Stimulated activated CD4-positive, alpha-beta T cell treated with anti-CD3 and anti-CD28 coated beads, Interleukin-4, amount 100 ng/mL, for 4 hours (primary cell): ENCODE results near the gene ERICH4.
"Not testable (repeated sequence)": the region's sequence is repeated elsewhere in the genome, so short reads cannot be mapped to it uniquely, and the experiment has no call there.

Source experiments
- DNase-seq, 2 experiments: peaks; one replicate each; pipeline ENCODE4 v3.0.0-alpha.2; 2020

ERICH4 gene, protein sequence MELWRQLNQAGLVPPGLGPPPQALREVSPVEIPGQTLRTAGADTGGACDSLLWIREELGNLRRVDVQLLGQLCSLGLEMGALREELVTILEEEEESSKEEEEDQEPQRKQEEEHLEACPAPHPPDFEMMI

DNA sequence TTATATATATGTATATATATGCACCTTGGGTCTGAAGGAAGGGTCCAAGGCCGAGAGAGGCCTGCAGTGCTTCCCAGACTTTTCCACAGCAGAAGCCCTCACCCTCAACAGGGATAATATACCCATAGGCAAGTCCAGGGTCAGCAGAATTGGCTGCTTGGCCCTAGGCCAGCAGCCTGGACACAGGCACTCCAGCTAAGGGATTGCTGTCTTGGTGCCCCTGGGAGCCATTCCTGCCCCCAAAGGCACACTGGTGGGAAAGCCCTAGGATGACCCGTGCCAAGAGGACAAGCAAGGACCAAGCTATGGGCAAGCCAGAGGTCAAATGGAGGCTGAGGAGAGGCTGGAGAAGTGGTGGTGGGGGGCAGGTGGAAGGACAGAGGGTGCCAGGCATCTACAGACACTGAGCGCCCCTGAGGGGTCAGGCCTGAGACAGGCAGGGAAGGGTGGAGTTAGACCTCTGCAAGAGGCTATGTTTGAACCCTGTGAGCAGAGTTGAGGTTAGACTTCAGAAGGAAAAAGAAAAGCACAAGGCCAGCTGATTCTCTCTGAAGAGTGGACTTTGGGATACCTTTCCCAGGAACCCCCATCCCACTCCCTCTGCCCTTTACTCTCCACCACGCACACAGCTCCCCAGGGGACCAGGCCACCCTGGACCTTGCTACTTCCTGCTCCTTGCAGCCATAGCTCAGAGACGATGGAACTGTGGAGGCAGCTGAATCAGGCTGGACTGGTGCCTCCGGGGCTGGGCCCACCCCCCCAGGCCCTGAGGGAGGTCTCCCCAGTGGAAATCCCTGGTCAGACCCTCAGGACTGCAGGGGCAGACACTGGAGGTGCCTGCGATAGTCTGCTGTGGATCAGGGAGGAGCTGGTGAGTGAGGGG, at the start of gene ERICH4:
Gene ERICH4 (plus strand): TSS at position 684 of the 883 bp plus-strand sequence. CDS start 14 bp downstream, at position 698.
- DNase-seq = no peak

DNA sequence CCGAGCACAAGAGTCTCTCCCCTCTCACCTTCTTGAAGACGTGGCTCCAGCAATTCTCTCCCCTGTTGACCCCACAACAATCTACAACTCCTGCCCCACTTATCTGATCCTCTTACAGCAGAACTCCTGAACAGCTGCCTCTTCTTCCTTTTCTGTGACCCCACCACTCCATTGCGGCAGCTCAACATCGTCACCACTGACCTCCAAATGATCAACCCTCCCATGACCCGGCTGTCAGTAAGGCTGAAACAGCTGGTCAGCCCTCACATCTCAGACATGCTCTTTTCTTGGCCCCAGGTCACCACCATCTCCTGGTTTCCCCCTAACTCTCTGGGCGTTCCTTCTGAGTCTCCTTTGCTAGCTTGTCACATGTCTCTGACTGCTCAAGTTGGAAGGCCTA, 47.6 kb upstream of the ERICH4 start:
- no peak for DNase-seq

DNA sequence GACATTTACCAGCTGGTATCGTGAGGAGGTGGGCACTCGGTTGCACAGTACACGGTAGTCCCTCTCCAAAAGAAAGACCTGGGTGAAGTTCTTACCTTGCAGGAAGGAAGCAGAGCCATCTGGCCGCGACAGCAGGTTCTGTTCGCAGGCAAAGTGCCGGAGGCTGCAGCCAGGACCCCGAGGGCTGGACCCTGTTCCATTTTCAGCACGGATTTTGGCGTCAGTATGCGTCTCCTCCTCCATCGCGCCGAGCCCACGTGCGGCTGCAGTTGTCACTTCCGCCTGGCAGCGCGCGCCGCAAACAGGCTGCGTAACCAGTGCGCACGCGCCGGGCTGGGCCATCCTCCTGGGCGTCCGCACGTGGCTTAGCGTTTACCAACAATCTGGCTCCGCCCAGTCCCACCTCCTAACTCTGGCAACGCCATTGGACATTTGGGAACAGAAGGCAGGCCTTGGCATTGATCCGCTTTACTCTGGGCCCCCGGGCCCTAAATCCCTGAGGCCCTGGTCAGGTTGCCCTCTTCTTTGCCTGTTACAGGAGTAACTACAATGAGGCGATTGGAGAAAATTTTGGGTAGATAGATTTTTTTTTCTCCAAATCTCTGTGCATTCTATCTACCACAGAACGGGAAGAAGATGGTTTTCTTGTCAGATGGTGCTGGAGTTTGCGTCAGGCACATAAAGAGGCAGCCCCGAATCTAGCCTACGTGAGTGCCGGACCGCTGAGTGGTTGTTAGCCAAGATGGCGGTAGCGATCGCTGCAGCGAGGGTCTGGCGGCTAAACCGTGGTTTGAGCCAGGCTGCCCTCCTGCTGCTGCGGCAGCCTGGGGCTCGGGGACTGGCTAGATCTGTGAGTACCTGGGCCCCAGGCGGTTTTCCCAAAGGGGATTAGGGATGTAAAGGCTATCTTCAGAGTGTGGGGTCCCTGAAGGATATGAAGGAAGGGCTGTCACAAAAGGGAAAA, 45.6 kb upstream of the ERICH4 start, which contains the start of the genes BCKDHA and EXOSC5:
Gene BCKDHA (plus strand): TSS at position 733 of the 964 bp plus-strand sequence. CDS start 10 bp downstream, at position 743.
Gene EXOSC5 (minus strand): TSS at position 274 of the 964 bp plus-strand sequence. CDS start 31 bp downstream, at position 243.
- peak; percentile 97 to 100 for DNase-seq

DNA sequence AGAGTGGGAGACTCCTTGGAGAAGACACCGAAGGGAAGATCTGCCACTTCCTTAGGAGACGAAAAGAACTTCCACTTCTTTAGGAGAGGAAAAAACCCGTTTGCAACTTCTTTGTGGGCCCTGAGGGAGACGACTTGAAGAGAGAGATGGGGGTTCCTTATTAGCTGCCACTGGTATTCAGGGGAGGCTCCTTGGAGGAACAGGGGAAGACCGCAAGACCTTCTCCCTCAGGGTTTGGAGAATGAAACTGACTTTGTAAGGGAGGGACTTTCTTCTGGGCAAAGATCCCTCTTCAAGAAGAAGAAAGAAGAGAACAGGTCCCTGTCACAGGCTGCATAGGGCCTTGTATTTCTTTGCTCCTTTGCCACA, 44.9 kb upstream of the ERICH4 start:
- DNase-seq = no peak

DNA sequence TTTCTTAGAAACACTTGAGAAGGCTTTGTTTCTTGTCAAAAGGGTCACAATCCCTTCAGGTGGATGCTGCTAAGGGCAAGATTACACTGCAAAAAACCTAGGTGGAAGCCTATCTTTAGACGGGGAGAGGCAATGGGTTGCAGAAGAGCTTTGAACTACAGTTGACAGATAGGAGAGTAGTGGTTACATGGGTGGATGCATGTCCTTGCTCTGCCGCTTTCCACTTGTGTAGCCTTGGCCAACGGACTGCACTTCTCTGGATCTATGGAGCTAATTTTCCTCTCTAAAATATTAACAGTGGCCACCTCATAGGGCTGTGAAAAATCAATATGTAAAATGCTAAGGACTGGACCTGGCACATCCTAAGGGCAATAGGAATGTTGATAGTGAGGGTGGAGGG, 44.4 kb upstream of the ERICH4 start:
- no peak for DNase-seq

DNA sequence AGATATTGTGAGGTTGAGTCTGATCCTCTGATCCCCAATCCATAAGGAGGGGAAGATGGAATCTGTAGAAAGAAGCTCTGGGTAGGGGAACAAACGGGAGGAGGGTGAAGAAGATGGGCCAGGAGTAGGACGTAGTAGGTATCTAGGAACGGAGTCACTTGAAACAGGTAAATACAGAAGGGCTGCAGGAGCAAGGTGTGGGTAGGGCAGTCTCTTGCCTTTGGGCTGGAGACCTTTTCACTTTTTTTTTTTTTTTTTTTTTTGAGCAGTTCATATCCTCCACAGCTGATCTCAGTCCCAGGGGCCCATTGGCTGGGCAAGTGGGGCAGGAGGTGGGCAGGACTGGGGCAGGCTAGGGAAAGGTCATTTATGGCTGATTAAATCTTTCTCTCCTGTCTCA, 43.9 kb upstream of the ERICH4 start:
- no peak for DNase-seq

DNA sequence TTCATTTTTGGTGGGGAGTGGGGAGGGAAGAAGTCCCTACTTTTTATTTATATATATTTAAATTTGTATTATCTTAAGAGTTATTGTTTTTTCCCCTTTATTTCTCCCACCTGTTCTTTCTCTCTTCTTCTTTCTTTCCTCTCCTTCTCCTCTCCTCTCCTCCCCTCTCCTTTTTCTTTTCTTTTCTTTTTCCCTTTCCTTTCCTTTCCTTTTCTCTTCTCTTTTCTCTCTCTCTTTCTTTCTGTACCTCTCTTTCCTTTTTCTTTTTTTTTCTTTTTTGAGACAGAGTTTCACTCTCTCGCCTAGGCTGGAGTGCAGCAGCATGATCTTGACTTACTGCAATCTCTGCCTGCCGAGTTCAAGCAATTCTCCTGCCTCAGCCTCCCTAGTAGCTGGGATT, 43.4 kb upstream of the ERICH4 start:
- DNase-seq = no peak

DNA sequence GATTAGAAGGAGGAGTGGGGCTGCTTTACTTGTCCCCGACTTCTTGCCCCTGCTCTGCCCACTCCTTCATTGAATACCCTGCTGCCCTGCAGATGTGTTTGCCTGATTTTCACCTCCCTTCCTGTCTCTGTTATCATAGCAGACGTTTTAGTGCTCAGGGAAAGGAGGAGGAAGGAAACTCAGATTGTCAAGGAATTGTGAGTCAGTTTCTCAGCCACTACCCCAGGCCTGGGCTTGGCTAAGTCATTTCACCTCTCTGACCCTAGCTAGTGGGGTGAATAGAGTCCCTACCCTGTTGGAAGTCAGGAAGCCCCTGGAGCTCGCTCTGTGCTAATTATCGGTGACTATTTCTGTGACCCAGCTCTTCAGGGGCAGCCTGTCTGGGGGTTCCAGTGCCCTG, 41.5 kb upstream of the ERICH4 start:
- DNase-seq = no peak

DNA sequence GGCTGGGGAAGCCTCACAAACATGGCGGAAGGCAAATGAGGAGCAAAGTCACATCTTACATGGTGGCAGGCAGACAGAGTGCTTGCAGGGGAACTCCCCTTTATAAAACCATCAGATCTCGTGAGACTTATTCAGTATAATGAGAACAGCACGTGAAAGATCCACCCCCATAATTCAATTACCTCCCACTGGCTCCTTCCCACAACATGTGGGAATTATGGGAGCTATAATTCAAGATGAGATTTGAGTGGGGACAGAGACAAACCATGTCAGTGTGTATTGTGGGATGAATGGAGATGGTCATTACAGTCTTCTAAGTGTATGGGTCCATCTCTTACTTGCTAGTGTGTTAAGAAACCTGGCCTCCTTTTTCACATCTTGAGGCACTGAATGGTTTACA, 40.9 kb upstream of the ERICH4 start:
- no peak for DNase-seq

DNA sequence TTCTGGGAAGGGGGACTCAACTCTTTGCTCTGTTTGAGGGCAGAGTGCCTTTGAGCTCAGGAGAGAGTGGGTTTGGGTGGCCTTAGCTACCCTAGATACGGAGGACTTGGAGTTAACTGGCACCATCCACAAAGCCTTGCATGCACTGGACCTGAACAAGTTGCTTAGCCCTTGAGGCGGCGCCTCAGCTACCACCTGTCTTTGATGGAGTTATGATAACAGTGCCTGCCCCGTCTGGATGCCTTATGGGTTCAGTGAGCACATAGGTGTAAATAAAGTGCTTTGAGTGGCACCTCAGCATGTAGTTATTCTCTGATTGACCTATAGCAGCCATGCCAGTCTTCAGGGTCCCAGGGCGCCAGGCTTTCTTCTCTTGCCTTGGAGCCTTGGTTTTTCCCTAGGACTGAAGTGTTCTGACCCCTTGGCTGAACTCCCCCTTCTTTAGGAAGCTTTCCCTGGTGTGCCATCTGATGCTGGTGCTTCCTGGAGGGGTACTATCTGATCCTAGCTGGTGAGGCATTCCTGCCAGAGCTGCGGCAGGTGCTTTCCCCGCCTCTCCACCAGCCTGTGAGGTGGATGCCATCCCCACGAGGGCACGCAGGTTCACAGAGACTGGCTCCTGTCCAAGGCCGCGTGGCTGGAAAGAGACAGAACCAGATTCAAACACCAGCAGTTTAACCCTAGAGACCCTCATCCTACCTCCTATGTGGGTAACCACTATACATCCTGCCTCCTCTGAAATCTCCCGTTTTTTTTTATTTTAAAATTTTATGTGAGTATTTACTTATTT, 39.6 kb upstream of the ERICH4 start:
- DNase-seq = no peak

DNA sequence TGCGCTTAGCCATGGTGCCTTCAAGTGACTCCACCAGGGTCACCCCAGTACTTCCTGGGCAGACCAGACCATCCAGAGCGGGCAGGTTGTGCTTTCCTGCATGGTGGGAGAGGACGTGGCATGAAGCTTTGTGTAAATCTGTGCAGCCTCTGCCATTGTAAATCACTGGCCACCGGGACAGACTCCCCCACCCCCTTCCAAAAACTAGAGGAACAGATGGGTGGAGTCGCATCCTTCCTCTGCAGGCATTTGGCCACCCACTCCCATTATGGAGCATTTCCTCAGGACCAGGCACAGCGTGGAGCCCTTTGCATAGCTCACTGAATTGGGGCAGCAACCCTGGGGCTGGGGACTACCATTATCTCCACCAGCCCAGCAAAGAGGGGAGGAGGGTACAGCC, 37.2 kb upstream of the ERICH4 start:
- DNase-seq = no peak

DNA sequence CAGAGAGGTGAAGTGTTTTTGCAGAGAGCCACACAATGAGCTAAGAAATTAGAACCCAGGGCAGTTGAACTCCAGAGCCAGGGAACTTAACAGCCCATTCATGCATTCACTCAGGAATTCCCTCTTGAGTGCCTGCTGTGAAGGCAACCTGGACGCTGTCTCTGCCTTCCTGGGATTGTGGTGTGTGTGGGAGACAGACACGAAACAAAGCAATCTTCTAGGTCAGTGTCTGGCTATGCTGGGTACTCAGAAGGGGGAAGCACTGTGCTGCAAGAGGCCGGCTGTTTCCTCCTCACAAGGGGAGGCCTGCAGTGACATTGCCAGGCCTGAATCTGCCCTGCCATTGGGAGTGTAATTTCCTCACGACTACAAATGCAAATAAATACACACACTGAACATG, 35.7 kb upstream of the ERICH4 start:
- no peak for DNase-seq

DNA sequence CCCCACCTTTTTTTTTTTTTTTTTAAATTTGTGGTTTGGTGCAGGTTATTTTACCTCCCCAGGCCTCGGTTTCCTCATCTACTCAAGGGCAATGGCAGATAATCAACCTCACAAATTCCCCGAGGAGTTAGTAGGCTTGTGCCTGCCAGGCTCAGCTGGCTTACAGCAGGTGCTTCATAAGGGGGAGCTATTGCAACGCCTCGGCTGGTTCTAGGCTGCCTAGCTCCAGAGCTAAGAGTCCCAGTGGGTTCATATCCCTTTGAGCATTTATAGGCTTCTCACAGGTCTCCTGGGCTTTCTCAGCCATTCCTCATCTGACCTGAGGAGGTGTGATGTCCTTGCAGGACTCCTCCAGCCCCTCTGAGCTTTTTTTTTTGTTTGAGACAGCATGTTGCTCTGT, 34.7 kb upstream of the ERICH4 start:
- no peak for DNase-seq

DNA sequence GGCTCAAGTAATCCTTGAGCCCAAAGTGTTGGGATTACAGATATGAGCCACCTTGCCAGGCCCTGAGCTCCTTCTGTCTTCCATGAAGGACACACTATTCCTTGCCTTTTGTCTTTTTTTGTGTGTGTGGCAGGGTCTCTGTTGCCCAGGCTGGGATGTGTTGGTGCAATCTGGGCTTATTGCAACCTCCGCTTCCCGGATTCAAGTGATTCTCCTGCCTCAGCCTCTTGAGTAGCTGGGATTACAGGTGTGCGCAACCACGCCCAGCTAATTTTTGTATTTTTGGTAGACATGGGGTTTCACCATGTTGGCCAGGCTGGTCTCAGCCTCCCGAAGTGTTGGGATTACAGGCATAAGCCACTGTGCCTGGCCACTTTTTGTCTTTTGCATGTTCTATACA, 34.1 kb upstream of the ERICH4 start:
- DNase-seq = not testable (repeated sequence)

DNA sequence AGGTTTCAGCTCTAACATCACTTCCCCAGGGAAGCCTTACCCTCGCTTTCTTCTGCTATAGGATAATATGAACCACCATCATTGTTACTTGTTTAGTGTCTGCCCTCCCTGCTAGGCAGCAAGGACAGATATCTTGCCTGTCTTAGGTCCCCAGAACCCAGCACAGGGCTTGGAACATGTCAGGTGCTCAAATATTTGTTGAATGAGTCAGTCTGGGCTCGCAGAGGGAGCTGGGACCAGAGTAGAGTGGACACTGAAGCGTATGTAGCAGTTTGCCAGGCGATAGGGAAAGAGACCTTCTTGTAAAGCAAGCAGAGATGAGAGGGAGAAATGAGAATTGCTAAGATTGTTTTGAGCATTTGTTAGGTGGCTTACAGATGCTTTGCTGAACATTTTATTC, 33.7 kb upstream of the ERICH4 start:
- DNase-seq = no peak

DNA sequence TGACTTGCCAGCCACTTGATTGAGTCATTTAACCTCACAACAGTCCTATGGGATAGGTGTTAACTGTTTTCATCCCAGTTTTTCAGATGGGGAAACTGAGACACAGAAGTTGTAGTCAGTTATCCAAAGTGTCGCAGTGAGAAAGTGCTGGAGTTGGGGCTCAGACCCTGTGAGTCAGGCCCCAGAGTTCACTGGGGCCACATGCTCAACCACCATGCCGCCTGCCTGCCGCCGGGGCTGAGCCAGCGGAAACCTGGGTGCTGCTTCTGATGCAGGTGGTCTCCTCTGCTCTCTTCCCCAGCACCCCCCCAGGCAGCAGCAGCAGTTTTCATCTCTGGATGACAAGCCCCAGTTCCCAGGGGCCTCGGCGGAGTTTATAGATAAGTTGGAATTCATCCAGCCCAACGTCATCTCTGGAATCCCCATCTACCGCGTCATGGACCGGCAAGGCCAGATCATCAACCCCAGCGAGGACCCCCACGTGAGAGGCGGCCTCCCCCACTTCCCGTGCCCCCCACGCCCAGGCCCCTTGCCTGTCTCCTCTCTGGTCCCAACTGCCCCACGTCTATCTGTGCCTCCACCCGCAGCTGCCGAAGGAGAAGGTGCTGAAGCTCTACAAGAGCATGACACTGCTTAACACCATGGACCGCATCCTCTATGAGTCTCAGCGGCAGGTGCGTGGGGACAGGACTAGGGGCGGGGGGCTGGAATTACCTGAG, 32.5 kb upstream of the ERICH4 start:
- DNase-seq = no peak

DNA sequence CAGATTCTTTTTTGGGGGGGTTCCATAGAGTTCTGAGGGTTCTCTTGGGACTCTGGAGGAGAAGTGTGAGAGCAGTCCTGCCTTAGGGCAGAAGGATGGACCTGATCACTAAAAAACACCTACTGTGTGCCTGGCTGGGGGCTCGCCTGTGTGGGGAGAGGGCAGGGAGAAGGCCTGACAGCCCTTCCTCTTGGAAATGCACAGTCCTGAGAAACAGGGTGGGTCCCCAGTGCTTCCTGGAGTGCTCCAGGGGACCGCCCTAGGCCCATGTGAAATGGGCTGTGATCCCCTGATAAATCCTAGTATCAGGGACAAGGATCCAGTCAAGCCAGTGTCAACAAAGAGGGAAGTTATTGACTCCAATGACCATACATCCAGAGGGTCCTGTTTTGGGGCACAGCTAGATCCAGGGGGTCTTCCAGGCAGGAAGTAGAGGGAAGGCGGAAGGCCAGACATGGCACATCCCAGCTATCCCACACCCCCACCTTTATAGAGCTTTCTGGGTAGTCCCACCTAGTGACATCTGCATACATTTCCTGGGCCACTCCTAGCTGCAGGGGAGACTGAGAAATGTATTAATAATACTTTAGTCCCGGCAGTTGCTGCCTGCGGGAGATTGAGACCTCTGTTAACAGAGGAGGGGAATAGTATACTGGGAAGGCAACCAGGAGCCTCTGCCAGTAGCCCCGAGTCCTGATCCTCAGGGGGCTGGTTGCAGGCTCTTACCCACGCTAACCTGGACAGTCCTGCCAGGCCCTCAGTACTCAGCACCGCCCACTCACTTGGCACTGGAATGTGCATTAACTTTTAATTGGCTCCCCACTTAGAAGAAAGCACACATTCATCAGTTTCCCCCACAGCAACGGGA, 31.6 kb upstream of the ERICH4 start:
- DNase-seq = no peak

DNA sequence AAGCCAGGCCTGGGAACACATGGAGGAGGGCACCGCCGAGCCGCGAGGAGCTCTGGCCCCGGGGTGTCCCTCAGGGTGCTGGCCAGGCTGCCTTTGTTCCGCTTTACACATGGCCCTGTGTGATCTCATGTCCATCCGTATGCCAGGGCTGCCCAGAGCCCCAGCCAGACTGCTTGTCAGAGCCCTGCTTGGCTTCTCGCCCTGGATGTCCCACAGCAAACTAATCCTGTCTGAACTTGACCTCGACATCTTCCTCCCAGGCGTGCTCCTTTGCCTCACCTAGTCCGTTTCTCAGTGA, 31.0 kb upstream of the ERICH4 start:
- no peak for DNase-seq

DNA sequence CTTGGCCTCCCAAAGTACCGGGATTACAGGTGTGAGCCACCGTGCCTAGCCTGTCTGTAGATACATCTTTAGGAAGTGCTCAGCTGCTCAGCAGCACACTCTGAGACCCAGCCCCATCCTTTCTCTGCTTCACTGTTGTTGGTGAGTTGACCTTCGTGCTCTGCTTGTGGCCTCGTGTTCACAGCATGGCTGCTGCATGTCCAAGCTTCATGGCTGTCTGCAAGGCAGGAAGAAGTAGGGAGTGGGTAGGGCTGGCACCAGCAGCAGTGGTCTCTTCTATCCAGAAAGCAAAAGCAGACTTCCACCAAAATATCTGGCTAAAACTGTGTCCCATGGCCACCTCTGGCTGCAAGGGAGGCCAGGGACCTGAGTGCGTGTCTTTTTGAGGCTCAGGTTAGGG, 30.0 kb upstream of the ERICH4 start:
- no peak for DNase-seq

DNA sequence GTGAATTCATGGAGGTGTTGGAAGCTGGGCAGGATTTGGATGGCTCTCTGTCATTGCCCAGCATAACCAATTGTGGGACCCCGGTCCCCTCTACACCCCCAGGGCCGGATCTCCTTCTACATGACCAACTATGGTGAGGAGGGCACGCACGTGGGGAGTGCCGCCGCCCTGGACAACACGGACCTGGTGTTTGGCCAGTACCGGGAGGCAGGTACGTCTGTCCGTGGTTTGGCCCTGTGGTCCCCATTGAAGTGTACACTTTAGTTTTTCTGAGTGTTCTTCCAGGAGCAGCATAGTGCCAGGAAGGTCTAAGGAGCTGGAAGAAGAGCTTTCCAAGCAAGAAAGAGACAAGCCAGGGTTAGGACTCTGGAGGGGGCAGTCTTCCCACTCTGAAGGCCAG, 29.0 kb upstream of the ERICH4 start:
- no peak for DNase-seq

DNA sequence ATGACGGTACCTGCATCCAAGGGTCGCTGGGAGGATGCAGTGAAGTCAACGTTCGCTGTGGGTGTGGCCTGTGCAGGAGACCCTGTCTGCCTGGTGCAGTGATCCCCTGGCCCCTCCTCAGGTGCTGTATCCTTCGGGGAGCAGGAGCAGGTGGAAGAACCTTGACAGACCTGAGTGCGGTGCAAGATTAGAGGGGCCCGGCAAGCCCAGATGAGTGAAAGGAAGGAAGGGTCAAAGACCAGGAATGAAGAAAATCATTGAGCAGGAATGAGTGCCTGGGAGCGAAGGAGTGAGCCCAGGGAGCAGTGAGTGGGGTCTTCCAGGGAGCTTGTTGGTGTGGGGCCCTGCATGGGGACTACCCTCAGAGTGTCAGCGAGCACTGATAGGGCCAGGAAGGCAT, 28.5 kb upstream of the ERICH4 start:
- DNase-seq = no peak
